Panc1 (cell line): ENCODE results near the gene UGT1A10. TPM values are rescaled to one million over a fixed set of nuclear protein-coding genes. Genes with fewer than 3 reads are reported as not detected.

ENCODE experiments used
- ATAC-seq: fragments of 200-7000 bp; cut with Tn5 transposase; 2 replicates; pipeline ENCODE4 v1.9.1; 2020; ENCODE audit warnings: mild to moderate bottlenecking, moderate library complexity
- BruUV-seq: library from RNA; stranded (reverse); fragments of 400-500 nt; replicated peaks from 2 replicates; lab custom pipeline; 2021; lab: Mats Ljungman, UMichigan
- CTCF ChIA-PET: fragments of 300-600 bp; sonication (Branson Sonifier 250); formaldehyde crosslinking; loops from one replicate; lab custom pipeline; 2022; ENCODE audit warnings: antibody characterized with exemption; lab: Charles Lee
- POLR2A ChIA-PET: fragments of 300-600 bp; sonication (Branson Sonifier 250); formaldehyde crosslinking; loops from one replicate; lab custom pipeline; 2022; ENCODE audit warnings: antibody characterized with exemption; lab: Charles Lee
- DNase-seq: peaks from one replicate; pipeline ENCODE4 v3.0.0-alpha.2; 2010; ENCODE audit warnings: low read depth, low spot score
- H3K27ac ChIP-seq: 2 replicates; pipeline ENCODE4 v1.5.1; 2011; ENCODE audit warnings: mild to moderate bottlenecking, low read length, inconsistent platforms
- H3K27me3 ChIP-seq: fragments of 200-500 bp; sonication (Bioruptor generic); 2 replicates; pipeline ENCODE4 v1.6.0; 2014; ENCODE audit warnings: low read length, inconsistent platforms; ENCODE audit not compliant: control insufficient read depth, insufficient read depth
- H3K36me3 ChIP-seq: fragments of 200-500 bp; sonication (Bioruptor generic); 2 replicates; pipeline ENCODE4 v1.5.1; 2014; ENCODE audit warnings: inconsistent platforms, mild to moderate bottlenecking, low read length, moderate library complexity; ENCODE audit not compliant: control insufficient read depth, insufficient read depth
- H3K4me1 ChIP-seq: 2 replicates; pipeline ENCODE4 v1.5.1; 2011; ENCODE audit warnings: inconsistent platforms, mild to moderate bottlenecking, low read length, moderate library complexity; ENCODE audit not compliant: control insufficient read depth, insufficient read depth
- H3K4me3 ChIP-seq, 2 experiments: 2 replicates each; pipeline ENCODE4 v1.5.1; 2011 to 2012; ENCODE audit warnings: low read depth in 2 of 2, low read length in 2 of 2, mild to moderate bottlenecking in 2 of 2, inconsistent platforms in 1 of 2, moderate library complexity in 1 of 2
- H3K9me3 ChIP-seq: fragments of 200-500 bp; sonication (Bioruptor generic); 2 replicates; pipeline ENCODE4 v1.5.1; 2014; ENCODE audit warnings: low read depth, mild to moderate bottlenecking, inconsistent platforms, low read length, moderate library complexity; ENCODE audit not compliant: control insufficient read depth, insufficient read depth
- CTCF ChIP-seq: fragments of 450-650 bp; IDR thresholded peaks from 2 replicates; pipeline ENCODE4 v1.5.1; 2017; ENCODE audit warnings: mild to moderate bottlenecking
- POLR2AphosphoS5 ChIP-seq: IDR thresholded peaks from 2 replicates; pipeline ENCODE4 v1.6.1; 2012; ENCODE audit warnings: mild to moderate bottlenecking, low read depth, low read length, moderate library complexity
- REST ChIP-seq, 2 experiments: IDR thresholded peaks; 2 replicates each; pipeline ENCODE4 v1.6.1; 2011 to 2012; ENCODE audit warnings: low read depth in 2 of 2, control low read depth in 1 of 2, low read length in 1 of 2, mild to moderate bottlenecking in 1 of 2, moderate library complexity in 1 of 2; ENCODE audit not compliant: insufficient read depth in 1 of 2
- SIN3A ChIP-seq: IDR thresholded peaks from 2 replicates; pipeline ENCODE4 v1.6.1; 2012; ENCODE audit warnings: low read depth, mild to moderate bottlenecking, low read length, moderate library complexity, borderline replicate concordance; ENCODE audit not compliant: insufficient read depth
- TCF7L2 ChIP-seq: IDR thresholded peaks from 2 replicates; pipeline ENCODE4 v1.6.1; 2011; ENCODE audit warnings: mild to moderate bottlenecking, low read depth, low read length, inconsistent platforms
- in situ Hi-C: cut with HindIII; loops from 2 replicates; pipeline ENCODE4 v1.10.0; 2016; ENCODE audit warnings: low sequenced_read_pairs, low pct_unique_long_range_greater_than_20kb
- intact Hi-C: fragments of 100-400 bp; cut with micrococcal nuclease; formaldehyde crosslinking; loops from one replicate; pipeline ENCODE4 v1.10.0; 2022; ENCODE audit not compliant: unreplicated experiment
- total RNA-seq: library from RNA; stranded (reverse); gene quantifications from one replicate; pipeline ENCODE4 v1.2.1, GENCODE V29; 2021; ENCODE audit not compliant: unreplicated experiment

Gene UGT1A10
- total RNA-seq, 1 experiment from 2014 or later = not detected

DNA sequence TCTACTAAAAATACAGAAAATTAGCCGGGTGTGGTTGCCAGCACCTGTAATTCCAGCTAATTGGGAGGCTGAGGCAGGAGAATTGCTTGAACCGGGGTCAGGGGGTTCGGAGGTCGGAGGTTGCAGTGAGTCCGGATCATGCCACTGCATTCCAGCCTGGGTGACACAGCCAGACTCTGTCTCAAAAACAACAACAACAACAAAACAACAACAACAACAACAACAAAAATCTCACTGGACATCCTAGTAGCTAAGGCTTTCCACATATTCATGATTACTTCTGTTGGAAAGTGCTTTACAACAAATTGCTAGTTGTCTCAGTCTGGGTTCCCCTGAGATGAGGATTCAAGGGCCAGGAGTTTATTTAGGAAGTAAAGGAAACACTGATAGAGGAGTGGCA, 137.6 kb downstream of the UGT1A10 start:
- Histone ChIP-seq H3K4me3 (no peak overlapping the region), H3K36me3 (no peaks in the 10 kb centered on the region), H3K27me3 (no peaks in the 10 kb centered on the region), H3K4me1 (no peaks in the 10 kb centered on the region), H3K27ac (no peak overlapping the region), H3K9me3 (no peaks in the 10 kb centered on the region)
- intact Hi-C loops = no loop called here
- no peak for ATAC-seq
- ChIA-PET CTCF (no interaction called here), POLR2A (no interaction called here)
- TF ChIP-seq SIN3A = no peak
- no peak for TF ChIP-seq TCF7L2
- no peak for TF ChIP-seq POLR2AphosphoS5
- no peak for TF ChIP-seq REST (IDR thresholded peaks at IDR 0.05; ENCODE audit: insufficient read depth in 1 of 2, low read depth in 2 of 2, low read length in 1 of 2)
- TF ChIP-seq CTCF = no peak
- in situ Hi-C loops = no loop called here
- no TSS peak for BruUV-seq
- no peak for DNase-seq

DNA sequence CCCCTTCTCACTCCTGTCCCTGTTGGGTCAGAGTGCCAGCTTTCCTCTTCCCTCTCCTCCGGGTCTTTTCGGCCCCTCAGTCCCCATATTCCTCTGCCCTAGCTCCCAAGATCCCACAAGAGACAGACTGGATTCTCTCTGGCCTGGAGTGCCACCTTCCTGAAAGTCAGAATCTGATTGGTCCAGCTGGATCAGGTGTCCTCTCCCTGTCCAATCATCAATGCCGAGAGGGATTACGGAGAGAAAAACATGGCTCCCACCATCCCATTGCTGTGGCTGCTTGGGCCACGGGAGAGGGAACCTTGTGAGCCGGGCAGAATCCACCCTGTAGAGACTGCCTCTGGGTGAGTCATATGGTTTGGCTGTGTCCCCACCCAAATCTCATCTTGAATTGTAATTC, 139.2 kb downstream of the UGT1A10 start:
- DNase-seq (no peak), ATAC-seq (no peak)
- POLR2A ChIA-PET = no interaction called here
- in situ Hi-C loops = no loop called here
- no peak for TF ChIP-seq CTCF
- TF ChIP-seq SIN3A = no peak
- no peak for TF ChIP-seq POLR2AphosphoS5
- TF ChIP-seq TCF7L2 = no peak
- TF ChIP-seq REST (IDR thresholded peaks at IDR 0.05; ENCODE audit: insufficient read depth in 1 of 2, low read depth in 2 of 2, low read length in 1 of 2) = no peak
- intact Hi-C loops = no loop called here
- Histone ChIP-seq H3K9me3 (no peaks in the 10 kb centered on the region), H3K27ac (no peak overlapping the region), H3K4me3 (no peak overlapping the region), H3K27me3 (no peaks in the 10 kb centered on the region), H3K36me3 (no peaks in the 10 kb centered on the region), H3K4me1 (no peaks in the 10 kb centered on the region)
- CTCF ChIA-PET = no interaction called here
- BruUV-seq = no TSS peak
